K562 (cell line): ENCODE measurements around the gene BORCS5. TPM values are rescaled to one million over a fixed set of nuclear protein-coding genes. Genes with fewer than 3 reads are reported as not detected.

Source experiments
- ARID2 ChIP-seq: fragments of 450-650 bp; IDR thresholded peaks from 2 replicates; pipeline ENCODE4 v1.6.1; 2017; ENCODE audit warnings: antibody characterized with exemption, mild to moderate bottlenecking
- HBP1 ChIP-seq: fragments of 450-650 bp; formaldehyde crosslinking; IDR thresholded peaks from 2 replicates; pipeline ENCODE4 v1.4.0; 2022; ENCODE audit warnings: missing genetic modification characterization
- REST ChIP-seq, 2 experiments: fragments of 450-650 bp; formaldehyde crosslinking in 1 of 2; IDR thresholded peaks; 2 replicates each; pipeline versions ENCODE4 v1.4.0 to v1.6.1; 2014 to 2020; ENCODE audit warnings: mild to moderate bottlenecking in 2 of 2, borderline replicate concordance in 1 of 2, low read depth in 1 of 2
- SMAD1 ChIP-seq: fragments of 150-350 bp; IDR thresholded peaks from 2 replicates; pipeline ENCODE4 v1.6.1; 2014; ENCODE audit warnings: low read length, low read depth; ENCODE audit not compliant: partially characterized antibody
- TGIF2 ChIP-seq: sonication (generic); formaldehyde crosslinking; IDR thresholded peaks from 2 replicates; pipeline ENCODE4 v1.8.1; 2022; ENCODE audit warnings: mild to moderate bottlenecking, missing genetic modification reagents, moderate library complexity
- ZNF121 ChIP-seq: sonication (generic); formaldehyde crosslinking; conservative IDR thresholded peaks from 2 replicates; pipeline ENCODE4 v1.8.0; 2022; ENCODE audit warnings: missing genetic modification reagents
- ZNF780A ChIP-seq: fragments of 250-450 bp; sonication (Bioruptor Pico); IDR thresholded peaks from 2 replicates; pipeline ENCODE4 v1.5.0; 2021; ENCODE audit warnings: mild to moderate bottlenecking
- polyA plus RNA-seq, 8 experiments: library from polyadenylated mRNA; depleted of rRNA in 4 of 8; stranded (reverse) in 5 of 8; unstranded in 3 of 8; fragments of >200 nt; fragmentation: Nextera tagmentation in 2 of 8; fragmentation: Illumina TruSeq in 1 of 8; extraction: Ambion mirVana in 2 of 8; extraction: Trizol in 1 of 8; gene quantifications; 2 replicates each; pipeline versions ENCODE4 v1.2.1 to v1.2.3, GENCODE V29; 2011 to 2014; ENCODE audit warnings: inconsistent platforms in 1 of 8, missing spikeins in 1 of 8
- total RNA-seq, 7 experiments: library from RNA; depleted of rRNA in 6 of 7; stranded (reverse); fragments of >200 nt in 6 of 7; fragmentation: Illumina TruSeq in 2 of 7; extraction: Trizol in 2 of 7; gene quantifications; 2 replicates each; pipeline versions ENCODE4 v1.2.1 to v1.2.3, GENCODE V29; 2011 to 2021; ENCODE audit warnings: low replicate concordance in 1 of 7

BORCS5 gene
- total and polyA plus RNA-seq, 9 of the 15 experiments (the other 6 are each of a cell fraction or from before 2014, with no cell fraction given): 0.31 to 12.4 (median 6.6) TPM

GRCh38 chr12:12376646-12377448, 20.0 kb downstream of the BORCS5 start (continued):
- TF ChIP-seq ARID2: peak; percentile 65; the same call in 1 of the 2 replicates
- peak; percentile 91 for TF ChIP-seq REST (IDR thresholded peaks at IDR 0.05; ENCODE audit: borderline replicate concordance)
- no peak for TF ChIP-seq REST (CRISPR knock-in tag; IDR thresholded peaks at IDR 0.05; ENCODE audit: low read depth)
- peak; percentile 26; the same call in 1 of the 2 replicates for TF ChIP-seq ZNF121 (CRISPR knock-in tag)
- TF ChIP-seq SMAD1: no peak
- TF ChIP-seq ZNF780A: no peak
- no peak for TF ChIP-seq HBP1 (CRISPR knock-in tag)
- no peak for TF ChIP-seq TGIF2 (CRISPR knock-in tag)
- TF ChIP-seq, all 486 proteins: peak for 8
